HEK293T (cell line): ENCODE data around the gene CEP162.

Source experiments
- BHLHE40 ChIP-seq: fragments of 450-650 bp; IDR thresholded peaks from 2 replicates; pipeline ENCODE4 v1.6.1; 2016; ENCODE audit warnings: mild to moderate bottlenecking, moderate library complexity, borderline replicate concordance
- CTBP1 ChIP-seq: fragments of 450-650 bp; IDR thresholded peaks from 2 replicates; pipeline ENCODE4 v1.6.1; 2016; ENCODE audit warnings: borderline replicate concordance
- FOXK2 ChIP-seq: fragments of 450-650 bp; IDR thresholded peaks from 2 replicates; pipeline ENCODE4 v1.6.1; 2016; ENCODE audit warnings: mild to moderate bottlenecking
- FOXM1 ChIP-seq: fragments of 450-650 bp; IDR thresholded peaks from 2 replicates; pipeline ENCODE4 v1.6.1; 2017; ENCODE audit warnings: mild to moderate bottlenecking, borderline replicate concordance
- SP1 ChIP-seq: fragments of 450-650 bp; IDR thresholded peaks from 2 replicates; pipeline ENCODE4 v1.6.1; 2017
- SUZ12 ChIP-seq: fragments of 450-650 bp; IDR thresholded peaks from 2 replicates; pipeline ENCODE4 v1.6.1; 2016; ENCODE audit warnings: mild to moderate bottlenecking

GRCh38 chr6:84263557-84263956, 36.1 kb upstream of the CEP162 start:
- TF ChIP-seq FOXK2: no peak
- TF ChIP-seq SUZ12: no peak
- TF ChIP-seq FOXM1: no peak
- TF ChIP-seq BHLHE40: no peak
- TF ChIP-seq CTBP1: no peak
- TF ChIP-seq SP1: no peak
